ENCODE data around the gene DDX25.
A peak's percentile ranks its signal among the peaks of the same experiment; 100 is the strongest.

Gene DDX25

GRCh38 chr11:125887373-125888324 lies 16.7 kb upstream of the DDX25 start, which contains the start of gene HYLS1:
TSS of gene HYLS1 (plus strand) at chr11:125887668. CDS start at chr11:125899369, 11,701 bp downstream.
- TF ChIP-seq LEF1 (IDR thresholded peaks at IDR 0.05; ENCODE audit: borderline replicate concordance) (no peak), ARNT (IDR thresholded peaks at IDR 0.05) (no peak), ZNF384 (IDR thresholded peaks at IDR 0.05) (no peak), FOXM1 (IDR thresholded peaks at IDR 0.05; ENCODE audit: borderline replicate concordance) (peak; percentile 99), CTBP1 (IDR thresholded peaks at IDR 0.05; ENCODE audit: borderline replicate concordance) (no peak), NFRKB (IDR thresholded peaks at IDR 0.05) (no peak), L3MBTL2 (conservative IDR thresholded peaks at IDR 0.05) (peak; percentile 93), ELF4 (IDR thresholded peaks at IDR 0.05) (peak; percentile 60)
- DNase-seq (ENCODE audit: extremely low spot score) = peak; percentile 86
- CTCF ChIA-PET = interaction anchor here (0.6 to 1.2 kb wide), 4 partner anchors 8 to 395 kb away, joined by 3 to 5 read pairs (median 4); partner anchors contain the start of gene PUS3
- POLR2A ChIA-PET = interaction anchor here (0.7 to 2.1 kb wide), 15 partner anchors 9 to 960 kb away, joined by 3 to 28 read pairs (median 3); partner anchors contain the start of gene PUS3

GRCh38 chr11:125890447-125891100 lies 13.7 kb upstream of the DDX25 start:
- TF ChIP-seq PKNOX1 (IDR thresholded peaks at IDR 0.05) (no peak), CTBP1 (IDR thresholded peaks at IDR 0.05; ENCODE audit: borderline replicate concordance) (no peak), LEF1 (IDR thresholded peaks at IDR 0.05; ENCODE audit: borderline replicate concordance) (no peak), TARDBP (IDR thresholded peaks at IDR 0.05) (no peak), ZNF384 (IDR thresholded peaks at IDR 0.05) (no peak), FOXA1 (IDR thresholded peaks at IDR 0.05) (no peak), HDGF (IDR thresholded peaks at IDR 0.05; ENCODE audit: borderline replicate concordance) (no peak), L3MBTL2 (conservative IDR thresholded peaks at IDR 0.05) (no peak), ARNT (IDR thresholded peaks at IDR 0.05) (no peak), FOXM1 (IDR thresholded peaks at IDR 0.05; ENCODE audit: borderline replicate concordance) (no peak), ELF4 (IDR thresholded peaks at IDR 0.05) (no peak), FOXK2 (IDR thresholded peaks at IDR 0.05) (no peak)
- no peak for DNase-seq (ENCODE audit: extremely low spot score)
- POLR2A ChIA-PET = interaction anchor here (1.5 kb wide), 1 partner anchor 13 kb away, joined by 6 read pairs; the partner anchor contains the start of gene PUS3
- CTCF ChIA-PET = no interaction called here

- ChIA-PET POLR2A (interaction anchor here (1.1 kb wide), 1 partner anchor 11 kb away, joined by 3 read pairs; the partner anchor contains the start of gene PUS3), CTCF (interaction anchor here (0.5 kb wide), 1 partner anchor 23 kb away, joined by 3 read pairs; no protein-coding TSS in a partner anchor)
- DNase-seq (ENCODE audit: extremely low spot score) = no peak
- no peak for TF ChIP-seq ELF4 (IDR thresholded peaks at IDR 0.05)
- no peak for TF ChIP-seq BHLHE40 (IDR thresholded peaks at IDR 0.05; ENCODE audit: borderline replicate concordance)
- no peak for TF ChIP-seq FOXM1 (IDR thresholded peaks at IDR 0.05; ENCODE audit: borderline replicate concordance)
- no peak for TF ChIP-seq FOXA1 (IDR thresholded peaks at IDR 0.05)
- TF ChIP-seq SP1 (IDR thresholded peaks at IDR 0.05) = no peak
- TF ChIP-seq NFRKB (IDR thresholded peaks at IDR 0.05) = no peak
- no peak for TF ChIP-seq ZNF384 (IDR thresholded peaks at IDR 0.05)
- TF ChIP-seq FOXK2 (IDR thresholded peaks at IDR 0.05) = no peak
- TF ChIP-seq L3MBTL2 (conservative IDR thresholded peaks at IDR 0.05) = no peak
- TF ChIP-seq HDGF (IDR thresholded peaks at IDR 0.05; ENCODE audit: borderline replicate concordance) = no peak
- no peak for TF ChIP-seq CTBP1 (IDR thresholded peaks at IDR 0.05; ENCODE audit: borderline replicate concordance)
- TF ChIP-seq TARDBP (IDR thresholded peaks at IDR 0.05) = no peak
- TF ChIP-seq SUZ12 (IDR thresholded peaks at IDR 0.05) = no peak
- no peak for TF ChIP-seq PKNOX1 (IDR thresholded peaks at IDR 0.05)
- no peak for TF ChIP-seq ARNT (IDR thresholded peaks at IDR 0.05)
Measured at GRCh38 chr11:125892071-125892470, 12.2 kb upstream of the DDX25 start.

DNA sequence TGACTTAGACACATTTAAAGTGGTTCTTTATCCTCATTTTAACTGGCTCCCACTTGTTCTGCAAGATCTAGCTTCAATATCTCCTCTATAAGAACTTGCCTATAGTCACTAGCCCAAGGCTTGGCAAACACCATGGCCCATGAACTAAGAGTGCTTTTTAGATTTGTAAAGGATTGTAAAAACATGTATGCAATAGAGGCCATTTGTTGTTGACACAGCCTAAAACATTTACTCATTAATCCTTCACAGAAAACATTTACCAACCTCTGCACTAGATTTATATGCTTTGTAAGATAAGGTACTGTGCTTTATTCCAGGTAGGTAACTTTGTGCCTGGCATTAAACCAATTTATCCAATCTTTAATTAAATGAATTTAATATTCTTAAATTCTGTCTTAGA lies 11.3 kb upstream of the DDX25 start:
- no peak for DNase-seq (ENCODE audit: extremely low spot score)
- ChIA-PET CTCF (no interaction called here), POLR2A (interaction anchor here (1.1 kb wide), 1 partner anchor 10 kb away, joined by 3 read pairs; the partner anchor contains the start of gene PUS3)
- TF ChIP-seq HDGF (IDR thresholded peaks at IDR 0.05; ENCODE audit: borderline replicate concordance) (no peak), ARNT (IDR thresholded peaks at IDR 0.05) (no peak)

- DNase-seq (ENCODE audit: extremely low spot score) = no peak
- no peak for TF ChIP-seq SUZ12 (IDR thresholded peaks at IDR 0.05)
- no peak for TF ChIP-seq SP1 (IDR thresholded peaks at IDR 0.05)
- TF ChIP-seq CTBP1 (IDR thresholded peaks at IDR 0.05; ENCODE audit: borderline replicate concordance) = no peak
- ChIA-PET CTCF (no interaction called here), POLR2A (interaction anchor here (2.0 kb wide), 1 partner anchor 14 kb away, joined by 27 read pairs; the partner anchor contains the start of gene HYLS1)
Measured at GRCh38 chr11:125901872-125902271, 2.4 kb upstream of the DDX25 start.

- no peak for TF ChIP-seq SUZ12 (IDR thresholded peaks at IDR 0.05)
- TF ChIP-seq LEF1 (IDR thresholded peaks at IDR 0.05; ENCODE audit: borderline replicate concordance) = no peak
- no peak for TF ChIP-seq CTBP1 (IDR thresholded peaks at IDR 0.05; ENCODE audit: borderline replicate concordance)
- TF ChIP-seq ZNF384 (IDR thresholded peaks at IDR 0.05) = peak; percentile 70
- no peak for TF ChIP-seq ELF4 (IDR thresholded peaks at IDR 0.05)
- POLR2A ChIA-PET = interaction anchor here (0.8 to 2.0 kb wide), 11 partner anchors 10 to 380 kb away, joined by 3 to 27 read pairs (median 4); partner anchors contain the start of genes FAM118B, FOXRED1, HYLS1 and RPUSD4
- CTCF ChIA-PET = interaction anchor here (0.8 to 1.3 kb wide), 2 partner anchors 15 to 21 kb away, joined by 3 to 5 read pairs; no protein-coding TSS in a partner anchor
- DNase-seq (ENCODE audit: extremely low spot score) = no peak
Measured at GRCh38 chr11:125902277-125902926, 1.9 kb upstream of the DDX25 start.

All from HEK293T (cell line).